NCI-H1694 treated with DMSO at 0.1 percent for 48 hours (cell line): Measurements from ENCODE around the gene RSPH4A.
A peak's percentile ranks its signal among the peaks of the same experiment; 100 is the strongest.
"Not testable (repeated sequence)": the region's sequence is repeated elsewhere in the genome, so short reads cannot be mapped to it uniquely, and the experiment has no call there.

Experiments
- DNase-seq: peaks from one replicate; lab custom pipeline; 2025; lab: John Stamatoyannopoulos, UW

Gene RSPH4A

DNA sequence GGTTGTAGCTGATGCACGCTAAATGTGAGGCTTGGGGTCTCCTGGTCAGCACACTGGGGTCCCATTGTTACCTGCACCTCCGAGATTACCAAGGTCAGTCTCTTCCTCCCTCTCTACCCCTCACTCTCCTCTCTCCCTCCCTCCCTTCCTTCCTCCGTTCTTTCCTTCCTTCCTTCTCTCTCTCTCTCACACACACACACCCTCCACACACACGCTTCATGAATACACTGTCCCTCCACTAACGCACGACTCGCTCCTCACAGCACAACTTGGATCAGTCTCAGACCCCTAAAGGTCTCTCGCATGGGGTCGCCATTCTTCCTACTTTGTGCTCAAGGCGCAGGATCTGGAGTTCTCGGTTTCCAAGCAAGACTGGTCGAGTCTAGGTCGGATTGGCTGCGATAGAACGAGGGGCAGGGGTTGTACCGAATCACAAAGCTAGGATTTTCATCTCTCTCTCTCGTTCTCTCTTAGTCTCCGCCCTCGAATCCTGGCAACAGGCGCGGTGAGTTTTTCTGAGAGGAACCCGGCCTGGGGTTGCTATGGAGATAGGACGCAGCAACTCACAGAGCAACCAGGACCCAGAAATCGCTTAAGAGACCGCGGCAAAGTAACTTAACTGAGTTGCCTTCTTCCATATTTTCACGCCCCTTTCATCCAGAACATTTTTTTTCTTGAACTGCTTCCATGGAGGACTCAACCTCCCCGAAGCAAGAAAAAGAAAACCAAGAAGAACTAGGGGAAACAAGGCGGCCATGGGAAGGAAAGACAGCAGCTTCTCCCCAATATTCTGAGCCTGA is at the start of gene RSPH4A:
RSPH4A (plus strand) TSS at position 543 of the 800 bp plus-strand sequence; CDS start at position 688, 145 bp downstream.
- DNase-seq, result peak; percentile 77

- DNase-seq, result no peak
Observed at GRCh38 chr6:116568111-116568510, 48.2 kb upstream of the RSPH4A start.

DNA sequence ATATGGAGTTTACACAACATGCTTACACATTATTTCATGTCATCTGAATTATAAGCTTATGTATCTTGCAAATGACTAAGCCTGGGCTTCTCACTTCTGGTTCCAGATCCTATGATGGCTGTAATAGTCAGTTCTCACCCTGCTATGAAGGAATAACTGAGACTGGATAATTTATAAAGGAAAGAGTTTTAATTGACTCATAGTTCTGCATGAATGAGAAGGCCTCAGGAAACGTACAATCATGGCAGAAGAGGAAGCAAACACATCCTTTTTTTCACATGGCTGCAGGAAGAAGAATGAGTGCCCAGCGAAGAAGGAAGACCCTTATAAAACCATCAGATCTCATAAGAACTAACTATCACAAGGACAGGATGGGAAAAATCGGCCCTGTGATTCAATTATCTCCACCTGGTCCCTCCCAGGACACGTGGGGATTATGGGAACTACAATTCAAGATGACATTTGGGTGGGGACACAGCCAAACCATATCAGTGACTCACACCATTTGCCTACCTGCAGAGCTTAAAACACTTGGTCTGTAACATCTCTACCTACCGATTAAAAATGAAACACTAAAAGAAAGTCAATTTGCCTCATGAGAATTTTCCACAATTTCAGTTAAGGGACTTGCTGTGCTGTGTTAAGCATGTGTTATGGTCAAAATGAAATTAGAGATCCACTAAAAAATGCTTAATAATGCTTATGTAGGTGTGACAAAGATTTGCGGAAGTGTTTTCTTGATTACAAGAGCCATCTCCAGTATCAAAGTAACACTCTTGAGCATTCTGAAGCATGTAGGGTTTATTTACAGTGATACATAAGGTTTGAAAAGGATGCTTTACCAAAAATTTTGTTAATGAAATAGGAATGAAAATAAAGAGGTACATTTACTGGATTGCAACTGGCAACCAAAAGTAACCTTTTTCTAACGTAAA is 47.2 kb upstream of the RSPH4A start:
- no peak for DNase-seq

DNA sequence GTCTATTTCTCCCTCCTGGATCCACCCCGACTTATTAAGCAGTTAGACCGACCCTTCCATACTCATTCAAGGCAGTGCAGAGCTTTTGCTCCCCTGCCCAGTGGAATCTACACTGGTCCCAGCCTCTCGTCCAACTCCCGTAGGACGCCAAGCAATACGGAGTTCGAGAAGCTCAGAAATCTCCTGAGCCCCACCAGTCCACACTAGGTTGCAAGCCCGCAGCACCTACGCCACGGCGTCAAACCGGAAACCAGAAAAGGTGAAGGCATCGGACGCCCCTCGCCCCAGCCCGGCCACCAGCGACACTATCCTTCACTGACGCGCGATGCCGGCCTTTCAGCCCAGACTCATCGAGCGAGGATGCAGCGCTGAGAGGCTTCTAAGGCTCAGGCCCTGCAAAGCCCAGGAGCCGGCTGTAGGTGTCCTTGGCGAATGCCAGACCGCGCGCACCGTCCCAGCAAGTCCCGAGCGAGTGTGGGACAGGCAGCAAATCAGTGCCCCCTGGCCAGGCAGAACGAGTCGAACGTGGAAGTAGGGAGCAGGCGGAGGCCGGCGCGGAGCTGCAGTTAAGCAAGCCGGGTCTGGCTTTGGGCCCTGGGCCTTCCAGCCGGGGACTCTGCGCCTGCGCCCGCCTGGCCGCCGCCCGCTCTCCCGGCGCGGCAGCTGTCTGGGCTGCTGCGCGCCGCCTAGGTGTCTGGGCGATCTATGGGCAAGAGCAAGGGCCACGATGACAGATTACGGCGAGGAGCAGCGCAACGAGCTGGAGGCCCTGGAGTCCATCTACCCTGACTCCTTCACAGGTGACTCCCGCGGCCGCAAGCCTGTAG is 45.2 kb upstream of the RSPH4A start, which contains the start of gene RWDD1:
RWDD1 (plus strand) TSS at position 649 of the 827 bp plus-strand sequence; CDS start at position 728, 79 bp downstream.
- DNase-seq, result peak; percentile 94

DNA sequence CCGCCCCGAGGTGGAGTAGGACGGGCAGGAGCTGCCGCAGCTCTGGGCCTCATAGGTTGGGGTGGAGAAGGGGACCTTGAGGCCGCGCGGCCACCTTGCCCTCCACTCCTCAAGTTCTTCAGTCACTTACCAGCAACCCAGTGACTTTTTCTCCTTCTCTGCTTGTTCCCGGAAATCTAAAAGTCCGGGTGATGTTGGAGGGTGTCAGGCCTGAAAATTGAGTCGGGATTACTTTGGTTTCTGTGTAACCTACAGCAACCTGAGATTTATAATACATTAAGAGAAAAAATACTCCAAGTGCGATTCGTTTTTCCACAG is 44.6 kb upstream of the RSPH4A start:
- DNase-seq, result no peak

GRCh38 chr6:116572162-116572561 is 44.1 kb upstream of the RSPH4A start:
- DNase-seq, result peak; percentile 3

- DNase-seq, result no peak
Observed at GRCh38 chr6:116575227-116575626, 41.1 kb upstream of the RSPH4A start.

DNA sequence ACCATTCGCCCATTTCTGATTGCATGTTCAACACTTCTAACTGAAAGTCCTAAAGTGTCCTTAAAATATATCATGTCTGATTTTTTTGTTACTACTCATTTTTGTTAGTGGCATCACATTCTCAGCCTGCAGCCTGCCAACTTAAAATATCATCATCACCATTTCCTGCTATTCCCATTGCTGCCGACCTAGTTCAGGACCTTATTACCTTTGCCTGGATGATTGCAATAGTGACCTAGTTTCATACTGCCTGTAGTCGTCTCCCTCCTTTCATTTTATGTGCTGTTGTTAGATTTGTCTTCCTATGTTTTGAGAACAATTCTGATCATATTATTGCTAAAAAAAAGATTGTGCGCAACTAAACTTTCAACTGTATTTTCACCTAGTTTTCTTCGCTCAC is 38.8 kb upstream of the RSPH4A start:
- DNase-seq, result no peak

DNA sequence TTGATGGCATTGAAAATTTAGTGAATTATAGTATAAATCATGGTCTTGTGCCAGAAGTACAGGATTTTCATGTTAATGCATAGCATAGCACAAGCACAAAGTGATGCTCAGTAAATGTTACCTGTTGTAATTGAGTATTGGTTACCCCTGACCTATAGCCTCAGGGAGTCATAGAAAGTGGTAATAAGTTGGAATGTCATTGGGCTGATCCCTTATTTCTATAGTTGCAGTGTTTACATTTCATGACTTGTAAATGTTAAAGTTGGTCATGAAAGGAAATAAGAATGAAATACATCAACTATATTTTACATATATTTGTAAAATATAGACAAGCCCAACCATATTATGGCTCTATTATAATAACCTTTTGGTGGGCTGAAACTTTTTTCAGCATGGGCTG is 37.9 kb upstream of the RSPH4A start:
- no peak for DNase-seq

GRCh38 chr6:116579143-116579542 is 37.1 kb upstream of the RSPH4A start:
- no peak for DNase-seq

GRCh38 chr6:116580198-116580597 is 36.1 kb upstream of the RSPH4A start:
- DNase-seq, result no peak

DNA sequence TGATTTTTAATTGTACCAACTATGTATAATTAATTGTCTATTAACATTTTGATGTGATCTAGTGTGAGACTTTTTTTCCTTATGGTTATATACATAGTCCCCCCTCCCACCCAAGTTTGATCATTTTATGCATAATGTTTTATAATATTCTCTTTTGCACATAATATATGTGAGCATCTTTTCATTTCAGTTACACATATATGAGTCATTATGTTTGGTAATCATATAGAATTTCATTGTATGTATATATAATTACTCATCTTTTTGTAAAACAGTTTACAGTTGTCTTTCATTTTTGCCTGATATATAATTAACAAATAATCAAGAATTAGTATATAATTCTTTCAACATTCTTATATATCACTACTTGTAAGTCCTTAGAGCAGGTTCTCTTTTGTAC is 30.0 kb upstream of the RSPH4A start:
- no peak for DNase-seq

- DNase-seq, result no peak
Observed at GRCh38 chr6:116586738-116587137, 29.5 kb upstream of the RSPH4A start.

DNA sequence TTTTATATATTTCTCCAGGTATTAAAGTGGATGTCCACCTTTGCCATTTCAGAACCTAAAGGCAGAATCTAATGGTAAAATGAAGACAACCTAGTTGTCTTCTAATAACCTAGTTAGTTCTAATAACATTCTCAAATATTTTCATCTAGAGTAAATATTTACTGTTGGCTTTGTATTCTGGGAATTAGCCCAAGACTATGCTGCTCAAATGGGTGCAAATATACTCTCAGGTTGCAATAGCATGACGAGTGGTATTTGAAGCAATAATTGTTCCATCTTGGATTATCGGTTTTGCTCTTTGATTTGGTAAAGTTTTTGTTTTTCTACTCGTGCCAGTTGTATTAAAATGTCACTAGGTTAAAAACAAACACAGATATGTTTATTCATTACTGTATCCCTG is 21.0 kb upstream of the RSPH4A start:
- DNase-seq, result no peak

DNA sequence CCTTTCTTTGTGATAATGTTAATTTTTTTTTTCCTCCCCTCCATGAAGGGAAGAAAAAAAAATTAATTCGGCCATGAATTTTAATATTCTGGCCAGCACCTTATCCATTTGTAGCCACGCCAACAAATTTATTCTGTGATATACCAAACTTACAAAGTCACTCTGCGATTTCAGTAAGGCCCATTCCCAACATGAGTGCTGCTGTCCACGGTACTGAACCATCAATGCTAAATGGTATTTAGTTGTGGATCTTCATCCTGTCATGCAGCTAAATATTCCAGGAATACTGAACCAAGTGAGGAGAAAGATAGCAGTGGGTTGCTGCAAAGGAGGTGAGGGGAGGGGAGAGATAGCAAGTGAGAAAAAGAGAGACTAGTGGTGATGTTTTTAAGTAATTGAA is 19.5 kb upstream of the RSPH4A start:
- DNase-seq, result no peak

GRCh38 chr6:116603916-116604315 is 12.4 kb upstream of the RSPH4A start:
- DNase-seq, result not testable (repeated sequence)

- DNase-seq, result not testable (repeated sequence)
Observed at GRCh38 chr6:116604868-116605267, 11.4 kb upstream of the RSPH4A start.

- DNase-seq, result no peak
Observed at GRCh38 chr6:116605935-116606334, 10.3 kb upstream of the RSPH4A start.

GRCh38 chr6:116611056-116611455 is 5.2 kb upstream of the RSPH4A start:
- no peak for DNase-seq

DNA sequence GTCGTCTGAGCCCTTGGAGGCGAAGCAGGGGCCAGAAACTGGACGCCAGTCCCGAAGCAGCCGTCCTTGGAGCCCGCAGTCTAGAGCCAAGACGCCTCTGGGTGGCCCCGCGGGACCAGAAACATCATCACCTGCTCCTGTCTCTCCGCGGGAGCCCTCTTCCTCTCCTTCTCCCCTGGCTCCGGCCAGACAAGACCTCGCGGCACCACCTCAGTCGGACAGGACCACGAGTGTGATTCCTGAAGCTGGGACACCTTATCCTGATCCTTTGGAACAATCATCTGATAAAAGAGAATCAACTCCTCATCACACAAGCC is 416 bp downstream of the RSPH4A start:
- no peak for DNase-seq

- DNase-seq, result no peak
Observed at GRCh38 chr6:116624036-116624805, 7.9 kb downstream of the RSPH4A start.

DNA sequence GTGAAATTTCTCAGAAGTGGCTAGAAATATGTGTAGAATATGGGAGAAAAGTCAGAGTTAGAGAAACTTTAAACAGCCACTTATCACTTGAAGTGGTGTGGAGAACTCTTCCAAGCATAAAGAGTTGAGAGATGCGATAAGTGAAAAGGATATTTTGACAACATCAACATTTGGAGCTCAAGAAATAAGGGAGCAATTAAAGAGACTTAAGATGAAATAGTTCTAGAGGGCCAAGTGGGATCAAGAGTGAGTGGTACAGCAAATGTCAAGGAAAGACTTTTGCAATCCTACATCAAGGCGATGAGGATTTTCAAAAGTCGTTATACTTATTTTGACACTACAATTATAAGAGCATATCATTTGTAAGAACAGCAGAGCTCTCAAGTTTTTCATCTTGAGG is 9.6 kb downstream of the RSPH4A start:
- DNase-seq, result no peak
